ENCODE measurements around the gene ARL3. TPM values are rescaled to one million over a fixed set of nuclear protein-coding genes. Genes with fewer than 3 reads are reported as not detected.

ARL3 gene
- total RNA-seq, 2 donors from 2014 or later = 1.8 to 4.0 TPM

- Histone ChIP-seq H3K9me3 (no peaks in the 10 kb centered on the region), H3K4me3 (no peak overlapping the region), H3K36me3 (replicated peaks in 1 of 2; ENCODE audit: insufficient read depth in 1 of 2, low read depth in 2 of 2) (no peaks in the 10 kb centered on the region), H3K27me3 (no peaks in the 10 kb centered on the region), H3K4me1 (no peaks in the 10 kb centered on the region), H3K27ac (no peak overlapping the region)
- DNase-seq = no peak
- ATAC-seq = no peak
- intact Hi-C loops (cut with DNase I) = no loop called here
- WGBS, 2 donors = 79 to 87% methylated on average over 8 of the region's 8 CpGs
- no peak for TF ChIP-seq POLR2A (IDR thresholded peaks at IDR 0.05)
- TF ChIP-seq, protein P1, sequence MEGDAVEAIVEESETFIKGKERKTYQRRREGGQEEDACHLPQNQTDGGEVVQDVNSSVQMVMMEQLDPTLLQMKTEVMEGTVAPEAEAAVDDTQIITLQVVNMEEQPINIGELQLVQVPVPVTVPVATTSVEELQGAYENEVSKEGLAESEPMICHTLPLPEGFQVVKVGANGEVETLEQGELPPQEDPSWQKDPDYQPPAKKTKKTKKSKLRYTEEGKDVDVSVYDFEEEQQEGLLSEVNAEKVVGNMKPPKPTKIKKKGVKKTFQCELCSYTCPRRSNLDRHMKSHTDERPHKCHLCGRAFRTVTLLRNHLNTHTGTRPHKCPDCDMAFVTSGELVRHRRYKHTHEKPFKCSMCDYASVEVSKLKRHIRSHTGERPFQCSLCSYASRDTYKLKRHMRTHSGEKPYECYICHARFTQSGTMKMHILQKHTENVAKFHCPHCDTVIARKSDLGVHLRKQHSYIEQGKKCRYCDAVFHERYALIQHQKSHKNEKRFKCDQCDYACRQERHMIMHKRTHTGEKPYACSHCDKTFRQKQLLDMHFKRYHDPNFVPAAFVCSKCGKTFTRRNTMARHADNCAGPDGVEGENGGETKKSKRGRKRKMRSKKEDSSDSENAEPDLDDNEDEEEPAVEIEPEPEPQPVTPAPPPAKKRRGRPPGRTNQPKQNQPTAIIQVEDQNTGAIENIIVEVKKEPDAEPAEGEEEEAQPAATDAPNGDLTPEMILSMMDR (IDR thresholded peaks at IDR 0.05) = no peak
These were observed 22.7 kb downstream of the ARL3 start for GRCh38 chr10:102691285-102692066.

GRCh38 chr10:102683736-102684135 is 30.5 kb downstream of the ARL3 start:
- H3K4me1 ChIP-seq = peaks cover 6% of the 10 kb centered on the region
- TF ChIP-seq, protein P1 (IDR thresholded peaks at IDR 0.05) = no peak
- TF ChIP-seq POLR2A (IDR thresholded peaks at IDR 0.05) = no peak
- H3K9me3 ChIP-seq = no peaks in the 10 kb centered on the region
- no peak for DNase-seq
- no peak overlapping the region for H3K27ac ChIP-seq
- WGBS, 2 donors = 80 to 88% methylated on average over 5 of the region's 5 CpGs
- H3K36me3 ChIP-seq (replicated peaks in 1 of 2; ENCODE audit: insufficient read depth in 1 of 2, low read depth in 2 of 2) = peaks cover 0 to 2% of the 10 kb centered on the region in 2 donors
- no peak overlapping the region for H3K4me3 ChIP-seq
- no peak for ATAC-seq
- intact Hi-C loops (cut with DNase I) = no loop called here
- no peaks in the 10 kb centered on the region for H3K27me3 ChIP-seq

DNA sequence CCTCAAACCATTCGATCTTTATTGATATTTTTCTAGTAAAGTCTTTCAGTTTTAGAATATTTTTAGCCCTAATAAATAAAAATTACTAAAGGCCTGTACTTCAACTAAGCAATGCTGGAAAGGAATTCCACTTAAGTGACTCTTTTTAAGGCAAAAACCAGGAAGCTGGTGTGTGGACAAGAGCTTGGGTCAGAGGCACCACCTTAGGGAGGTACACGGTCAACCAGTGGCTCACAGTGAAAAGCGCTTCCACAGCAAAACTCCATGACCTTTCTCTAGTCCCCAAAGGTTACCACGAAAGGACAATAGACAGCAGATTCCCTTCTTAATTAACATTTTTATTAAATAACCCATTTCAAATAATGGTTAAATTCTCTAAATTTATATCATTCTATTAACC is 31.2 kb downstream of the ARL3 start:
- Histone ChIP-seq H3K27ac (no peak overlapping the region), H3K27me3 (no peaks in the 10 kb centered on the region), H3K4me3 (no peak overlapping the region), H3K9me3 (no peaks in the 10 kb centered on the region), H3K4me1 (peaks cover 13% of the 10 kb centered on the region), H3K36me3 (replicated peaks in 1 of 2; ENCODE audit: insufficient read depth in 1 of 2, low read depth in 2 of 2) (peaks cover 0 to 2% of the 10 kb centered on the region in 2 donors)
- DNase-seq (no peak), ATAC-seq (no peak)
- intact Hi-C loops (cut with DNase I) = no loop called here
- WGBS, 2 donors = 82 to 87% methylated on average over 4 of the region's 4 CpGs
- TF ChIP-seq POLR2A (IDR thresholded peaks at IDR 0.05) = no peak

- Histone ChIP-seq H3K36me3 (replicated peaks in 1 of 2; ENCODE audit: insufficient read depth in 1 of 2, low read depth in 2 of 2) (peaks cover 0 to 2% of the 10 kb centered on the region in 2 donors), H3K4me3 (no peak overlapping the region), H3K27ac (no peak overlapping the region), H3K4me1 (peaks cover 19% of the 10 kb centered on the region), H3K9me3 (no peaks in the 10 kb centered on the region), H3K27me3 (no peaks in the 10 kb centered on the region)
- WGBS, 2 donors = 93 to 94% methylated on average over 7 of the region's 7 CpGs
- no peak for TF ChIP-seq POLR2A (IDR thresholded peaks at IDR 0.05)
- DNase-seq (no peak), ATAC-seq (no peak)
- intact Hi-C loops (cut with DNase I) = no loop called here
These were observed 31.8 kb downstream of the ARL3 start for GRCh38 chr10:102682416-102682815.

GRCh38 chr10:102681696-102682095 is 32.5 kb downstream of the ARL3 start:
- no peak for ATAC-seq
- peaks cover 25% of the 10 kb centered on the region for H3K4me1 ChIP-seq
- TF ChIP-seq, protein P1 (IDR thresholded peaks at IDR 0.05) = no peak
- TF ChIP-seq POLR2A (IDR thresholded peaks at IDR 0.05) = no peak

DNA sequence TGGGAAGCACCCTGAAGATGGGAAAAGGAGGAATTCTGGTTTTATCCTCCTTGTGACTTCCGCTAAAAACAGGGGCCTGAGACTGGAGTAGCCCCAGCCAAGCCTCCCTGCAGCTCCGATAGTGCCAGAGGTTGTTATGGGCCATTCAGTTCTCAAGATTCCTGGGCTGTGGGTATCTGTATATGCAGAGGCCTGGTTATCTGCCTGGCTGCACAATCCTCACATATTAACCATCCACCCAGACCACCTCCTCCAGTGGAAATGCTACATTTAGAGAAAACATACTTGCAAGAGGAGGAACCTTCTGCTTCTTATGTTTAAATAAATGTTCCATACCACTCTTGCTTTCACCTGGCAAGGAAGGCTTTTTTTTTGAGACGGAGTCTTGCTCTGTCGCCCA is 34.6 kb downstream of the ARL3 start:
- ATAC-seq (no peak), DNase-seq (no peak)
- intact Hi-C loops (cut with DNase I) = no loop called here
- TF ChIP-seq, protein P1 (IDR thresholded peaks at IDR 0.05) = no peak
- no peak for TF ChIP-seq POLR2A (IDR thresholded peaks at IDR 0.05)
- Histone ChIP-seq H3K27me3 (no peaks in the 10 kb centered on the region), H3K4me1 (peaks cover 35% of the 10 kb centered on the region), H3K36me3 (replicated peaks in 1 of 2; ENCODE audit: insufficient read depth in 1 of 2, low read depth in 2 of 2) (no peaks in the 10 kb centered on the region), H3K4me3 (no peak overlapping the region), H3K27ac (no peak overlapping the region), H3K9me3 (no peaks in the 10 kb centered on the region)
- WGBS, 2 donors = 97% methylated on average over 4 of the region's 4 CpGs

More at GRCh38 chr10:102681696-102682095, 32.5 kb downstream of the ARL3 start:
- Histone ChIP-seq H3K27me3 (no peaks in the 10 kb centered on the region), H3K9me3 (no peaks in the 10 kb centered on the region), H3K27ac (no peak overlapping the region), H3K4me3 (no peak overlapping the region), H3K36me3 (replicated peaks in 1 of 2; ENCODE audit: insufficient read depth in 1 of 2, low read depth in 2 of 2) (peaks cover 0 to 2% of the 10 kb centered on the region in 2 donors)
- intact Hi-C loops (cut with DNase I) = no loop called here
- no peak for DNase-seq
- 78 to 83% methylated on average over 5 of the region's 5 CpGs for WGBS, 2 donors

All from body of pancreas (tissue), 4 donors.